Neural progenitor cell (in vitro differentiated cells): ENCODE results near the gene IVNS1ABP. TPM values are rescaled to one million over a fixed set of nuclear protein-coding genes. Genes with fewer than 3 reads are reported as not detected.

Source experiments
- DNase-seq: peaks from one replicate; pipeline ENCODE4 v3.0.0-alpha.2; 2016; ENCODE audit warnings: low spot score
- H2AFZ ChIP-seq: fragments of 200-600 bp; sonication (generic); replicated peaks from 2 replicates; pipeline ENCODE4 v1.6.1; 2016; ENCODE audit warnings: antibody characterized with exemption
- H3F3A ChIP-seq: fragments of 200-600 bp; sonication (generic); 2 replicates; pipeline ENCODE4 v1.6.1; 2016; ENCODE audit warnings: antibody characterized with exemption, low read depth
- H3K27ac ChIP-seq: fragments of 200-600 bp; sonication (generic); 2 replicates; pipeline ENCODE4 v1.5.1; 2016; ENCODE audit warnings: mild to moderate bottlenecking
- H3K27me3 ChIP-seq: fragments of 200-600 bp; sonication (generic); 2 replicates; pipeline ENCODE4 v1.6.1; 2016; ENCODE audit warnings: mild to moderate bottlenecking, moderate library complexity
- H3K36me3 ChIP-seq: fragments of 200-600 bp; sonication (generic); 2 replicates; pipeline ENCODE4 v1.5.1; 2016
- H3K4me1 ChIP-seq: fragments of 200-600 bp; sonication (generic); 2 replicates; pipeline ENCODE4 v1.6.1; 2016; ENCODE audit warnings: mixed run types
- H3K4me2 ChIP-seq: fragments of 200-600 bp; sonication (generic); 2 replicates; pipeline ENCODE4 v1.6.1; 2016
- H3K4me3 ChIP-seq: fragments of 200-600 bp; sonication (generic); 2 replicates; pipeline ENCODE4 v1.5.1; 2016
- H3K79me2 ChIP-seq: fragments of 200-600 bp; sonication (generic); 2 replicates; pipeline ENCODE4 v1.6.1; 2016; ENCODE audit warnings: low read depth
- H3K9ac ChIP-seq: fragments of 200-600 bp; sonication (generic); 2 replicates; pipeline ENCODE4 v1.6.1; 2016
- H3K9me3 ChIP-seq: fragments of 200-600 bp; sonication (generic); 2 replicates; pipeline ENCODE4 v1.5.1; 2016; ENCODE audit warnings: low read depth
- H4K20me1 ChIP-seq: fragments of 200-600 bp; sonication (generic); 2 replicates; pipeline ENCODE4 v1.6.1; 2016; ENCODE audit warnings: low read depth
- H3K27ac Mint-ChIP-seq: 3 replicates; pipeline ENCODE4 v1.8.0; 2021; ENCODE audit warnings: mixed read lengths
- H3K27me3 Mint-ChIP-seq: 2 replicates; pipeline ENCODE4 v1.8.0; 2022; ENCODE audit warnings: low read depth, mild to moderate bottlenecking, inconsistent platforms, moderate library complexity, mixed read lengths; ENCODE audit not compliant: insufficient read depth
- H3K36me3 Mint-ChIP-seq: 3 replicates; pipeline ENCODE4 v1.8.0; 2021; ENCODE audit warnings: mixed read lengths
- H3K4me1 Mint-ChIP-seq: 3 replicates; pipeline ENCODE4 v1.8.0; 2021; ENCODE audit warnings: mixed read lengths
- H3K4me3 Mint-ChIP-seq: 3 replicates; pipeline ENCODE4 v1.8.0; 2021; ENCODE audit warnings: mild to moderate bottlenecking, moderate library complexity, mixed read lengths
- H3K9me3 Mint-ChIP-seq: 3 replicates; pipeline ENCODE4 v1.8.0; 2020; ENCODE audit warnings: mixed read lengths
- EZH2 ChIP-seq: fragments of 200-600 bp; sonication (generic); IDR thresholded peaks from 2 replicates; pipeline ENCODE4 v1.6.1; 2017; ENCODE audit warnings: antibody characterized with exemption, mild to moderate bottlenecking, moderate library complexity
- EZH2phosphoT487 ChIP-seq: fragments of 200-600 bp; sonication (generic); IDR thresholded peaks from 2 replicates; pipeline ENCODE4 v1.6.1; 2017; ENCODE audit warnings: antibody characterized with exemption
- total RNA-seq: library from RNA; depleted of rRNA; stranded (reverse); fragments of >200 nt; gene quantifications from 2 replicates; pipeline ENCODE4 v1.2.3, GENCODE V29; 2015; ENCODE audit warnings: low replicate concordance
- TF ChIP-seq, protein P1 (sequence below): fragments of 200-600 bp; sonication (generic); IDR thresholded peaks from 2 replicates; pipeline ENCODE4 v1.5.1; 2017; ENCODE audit warnings: antibody characterized with exemption, mild to moderate bottlenecking

IVNS1ABP gene
- total RNA-seq, 1 donor from 2014 or later = 193 TPM

DNA sequence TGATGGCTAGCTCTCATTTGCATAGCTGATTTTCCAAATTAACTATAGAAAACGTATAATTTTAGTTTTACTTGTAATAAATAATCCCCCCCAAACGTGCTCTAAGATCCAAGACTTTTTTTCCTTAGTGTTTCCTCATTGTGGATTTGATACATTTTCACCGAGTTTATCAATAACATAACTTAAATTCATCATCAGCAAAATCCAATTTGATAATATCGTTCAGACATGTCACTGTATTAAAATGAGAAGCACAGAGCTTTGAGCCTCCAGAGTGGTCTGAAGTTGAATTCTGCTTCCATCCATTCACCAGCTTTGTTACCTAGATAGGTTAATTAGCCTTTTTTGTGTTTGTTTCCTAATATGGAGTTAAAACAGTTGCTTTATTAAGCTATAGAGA lies 51.7 kb downstream of the IVNS1ABP start:
- Mint-ChIP-seq H3K27me3 (peaks cover 2% of the 10 kb centered on the region), H3K4me1 (peaks cover 3% of the 10 kb centered on the region), H3K4me3 (no peak overlapping the region), H3K9me3 (no peaks in the 10 kb centered on the region), H3K36me3 (no peaks in the 10 kb centered on the region), H3K27ac (no peak overlapping the region)
- Histone ChIP-seq H3K9me3 (no peaks in the 10 kb centered on the region), H3K79me2 (no peaks in the 10 kb centered on the region), H3F3A (no peaks in the 10 kb centered on the region), H3K9ac (no peak overlapping the region), H3K4me3 (no peak overlapping the region), H3K27me3 (no peaks in the 10 kb centered on the region), H3K4me2 (no peak overlapping the region), H2AFZ (no peak overlapping the region), H4K20me1 (no peaks in the 10 kb centered on the region), H3K4me1 (peaks cover 5% of the 10 kb centered on the region), H3K36me3 (no peaks in the 10 kb centered on the region), H3K27ac (no peak overlapping the region)
- DNase-seq = no peak
- TF ChIP-seq EZH2 (no peak), EZH2phosphoT487 (no peak)

DNA sequence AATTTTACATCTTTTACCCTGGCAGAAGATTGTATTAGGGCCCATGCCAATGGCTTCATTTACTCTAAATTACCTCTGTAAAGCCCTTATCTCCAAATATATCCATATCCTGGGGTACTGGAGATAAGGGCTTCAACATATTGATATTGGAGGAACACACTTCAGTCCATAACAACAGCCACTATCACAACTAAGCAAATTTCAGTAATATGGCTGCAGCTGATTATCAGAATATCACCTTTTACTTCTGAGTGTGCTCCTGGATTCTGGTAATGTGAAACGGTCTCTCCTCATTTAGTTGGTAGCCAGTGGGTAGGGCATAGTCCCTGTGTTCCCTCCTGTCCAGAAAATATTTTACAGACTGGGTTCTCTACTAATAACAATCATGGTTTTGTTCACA lies 53.3 kb downstream of the IVNS1ABP start:
- peaks cover 5% of the 10 kb centered on the region for H3K4me1 ChIP-seq
- no peak for TF ChIP-seq EZH2
- no peak for TF ChIP-seq EZH2phosphoT487
- TF ChIP-seq, protein P1, sequence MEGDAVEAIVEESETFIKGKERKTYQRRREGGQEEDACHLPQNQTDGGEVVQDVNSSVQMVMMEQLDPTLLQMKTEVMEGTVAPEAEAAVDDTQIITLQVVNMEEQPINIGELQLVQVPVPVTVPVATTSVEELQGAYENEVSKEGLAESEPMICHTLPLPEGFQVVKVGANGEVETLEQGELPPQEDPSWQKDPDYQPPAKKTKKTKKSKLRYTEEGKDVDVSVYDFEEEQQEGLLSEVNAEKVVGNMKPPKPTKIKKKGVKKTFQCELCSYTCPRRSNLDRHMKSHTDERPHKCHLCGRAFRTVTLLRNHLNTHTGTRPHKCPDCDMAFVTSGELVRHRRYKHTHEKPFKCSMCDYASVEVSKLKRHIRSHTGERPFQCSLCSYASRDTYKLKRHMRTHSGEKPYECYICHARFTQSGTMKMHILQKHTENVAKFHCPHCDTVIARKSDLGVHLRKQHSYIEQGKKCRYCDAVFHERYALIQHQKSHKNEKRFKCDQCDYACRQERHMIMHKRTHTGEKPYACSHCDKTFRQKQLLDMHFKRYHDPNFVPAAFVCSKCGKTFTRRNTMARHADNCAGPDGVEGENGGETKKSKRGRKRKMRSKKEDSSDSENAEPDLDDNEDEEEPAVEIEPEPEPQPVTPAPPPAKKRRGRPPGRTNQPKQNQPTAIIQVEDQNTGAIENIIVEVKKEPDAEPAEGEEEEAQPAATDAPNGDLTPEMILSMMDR = no peak
- no peaks in the 10 kb centered on the region for H3F3A ChIP-seq
- peaks cover 3% of the 10 kb centered on the region for H3K4me1 Mint-ChIP-seq
- peaks cover 2% of the 10 kb centered on the region for H3K27me3 Mint-ChIP-seq
- no peak overlapping the region for H3K4me3 Mint-ChIP-seq
- no peak overlapping the region for H2AFZ ChIP-seq
- H3K4me3 ChIP-seq = no peak overlapping the region
- H3K79me2 ChIP-seq = no peaks in the 10 kb centered on the region
- no peaks in the 10 kb centered on the region for H3K9me3 Mint-ChIP-seq
- no peak overlapping the region for H3K9ac ChIP-seq
- H3K9me3 ChIP-seq = no peaks in the 10 kb centered on the region
- H3K36me3 ChIP-seq = no peaks in the 10 kb centered on the region
- H3K27me3 ChIP-seq = no peaks in the 10 kb centered on the region
- no peak overlapping the region for H3K27ac ChIP-seq
- no peak for DNase-seq
- H4K20me1 ChIP-seq = no peaks in the 10 kb centered on the region
- H3K4me2 ChIP-seq = no peak overlapping the region
- no peak overlapping the region for H3K27ac Mint-ChIP-seq
- no peaks in the 10 kb centered on the region for H3K36me3 Mint-ChIP-seq

DNA sequence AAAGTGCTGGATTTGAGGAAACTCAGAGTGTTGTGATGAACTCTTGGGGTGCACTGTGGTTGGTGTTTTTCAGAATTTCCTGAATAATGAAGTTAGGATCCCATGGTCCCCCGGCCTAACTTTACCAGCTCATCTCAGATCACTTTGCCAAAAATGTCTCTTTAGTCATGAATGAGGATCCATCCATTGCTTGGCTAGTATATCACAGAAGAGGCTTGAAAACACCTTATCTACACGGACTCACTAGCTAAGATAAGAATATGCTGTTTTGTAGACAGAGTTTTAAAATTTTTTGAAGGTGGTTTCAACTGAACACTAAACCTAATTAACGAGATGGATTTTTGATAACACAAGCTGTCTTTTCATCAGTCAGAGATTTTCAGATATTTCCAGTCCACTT lies 53.8 kb downstream of the IVNS1ABP start:
- H2AFZ ChIP-seq = no peak overlapping the region
- H3K27ac ChIP-seq = no peak overlapping the region
- H3K36me3 Mint-ChIP-seq = no peaks in the 10 kb centered on the region
- peaks cover 5% of the 10 kb centered on the region for H3K4me1 ChIP-seq
- peaks cover under 1% of the 10 kb centered on the region for H3K4me1 Mint-ChIP-seq
- H4K20me1 ChIP-seq = no peaks in the 10 kb centered on the region
- H3F3A ChIP-seq = no peaks in the 10 kb centered on the region
- peaks cover 2% of the 10 kb centered on the region for H3K27me3 Mint-ChIP-seq
- H3K9me3 ChIP-seq = no peaks in the 10 kb centered on the region
- no peaks in the 10 kb centered on the region for H3K36me3 ChIP-seq
- DNase-seq = no peak
- H3K4me3 ChIP-seq = no peak overlapping the region
- H3K79me2 ChIP-seq = no peaks in the 10 kb centered on the region
- no peak overlapping the region for H3K27ac Mint-ChIP-seq
- no peak overlapping the region for H3K4me2 ChIP-seq
- no peaks in the 10 kb centered on the region for H3K27me3 ChIP-seq
- H3K4me3 Mint-ChIP-seq = no peak overlapping the region
- no peak for TF ChIP-seq EZH2
- TF ChIP-seq EZH2phosphoT487 = no peak
- TF ChIP-seq, protein P1 = no peak
- no peak overlapping the region for H3K9ac ChIP-seq
- H3K9me3 Mint-ChIP-seq = no peaks in the 10 kb centered on the region

DNA sequence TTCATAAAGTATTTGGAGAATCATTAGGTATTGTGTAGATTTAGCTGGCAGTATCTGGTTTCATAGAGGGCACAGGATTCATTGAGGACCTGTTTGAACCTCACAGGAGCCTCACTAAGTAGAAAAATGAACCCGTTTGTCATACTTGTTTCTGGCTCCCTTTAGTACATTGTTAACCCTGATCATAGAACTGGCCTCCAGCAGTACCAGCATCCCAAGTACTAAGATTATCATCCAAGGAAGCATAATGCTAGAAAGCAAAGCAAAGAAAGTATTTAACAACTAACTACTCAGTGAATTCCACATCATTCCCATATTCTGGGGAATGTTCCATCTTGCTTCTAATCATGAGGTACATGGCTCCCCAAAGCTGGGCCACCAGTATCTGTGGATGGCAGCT lies 54.9 kb downstream of the IVNS1ABP start:
- TF ChIP-seq EZH2phosphoT487 (no peak), EZH2 (no peak)
- TF ChIP-seq, protein P1 = no peak
- Mint-ChIP-seq H3K27ac (no peak overlapping the region), H3K4me3 (no peak overlapping the region), H3K36me3 (no peaks in the 10 kb centered on the region), H3K27me3 (peaks cover 2% of the 10 kb centered on the region), H3K4me1 (no peaks in the 10 kb centered on the region), H3K9me3 (peaks cover 3% of the 10 kb centered on the region)
- no peak overlapping the region for H3K27ac ChIP-seq
- no peak overlapping the region for H3K4me3 ChIP-seq
- peaks cover 6% of the 10 kb centered on the region for H3K4me1 ChIP-seq
- H3K9me3 ChIP-seq = no peaks in the 10 kb centered on the region
- no peaks in the 10 kb centered on the region for H4K20me1 ChIP-seq
- no peaks in the 10 kb centered on the region for H3K27me3 ChIP-seq
- H3K36me3 ChIP-seq = no peaks in the 10 kb centered on the region
- H3F3A ChIP-seq = no peaks in the 10 kb centered on the region
- H3K9ac ChIP-seq = no peak overlapping the region
- no peak for DNase-seq
- no peak overlapping the region for H2AFZ ChIP-seq
- no peaks in the 10 kb centered on the region for H3K79me2 ChIP-seq
- H3K4me2 ChIP-seq = no peak overlapping the region
